HG02759 (cell line): ENCODE data around the gene ARRB2.
"Not testable (repeated sequence)": the region's sequence is repeated elsewhere in the genome, so short reads cannot be mapped to it uniquely, and the experiment has no call there.

Source experiments
- ATAC-seq: cut with Tn5 transposase; IDR thresholded peaks from one replicate; pipeline ENCODE4 v1.9.1; 2021; ENCODE audit warnings: mild to moderate bottlenecking, moderate library complexity; ENCODE audit not compliant: unreplicated experiment

Gene ARRB2

GRCh38 chr17:4709794-4710692 is at the start of gene ARRB2:
ARRB2 (plus strand) TSS chr17:4710632; CDS start chr17:4710722, 90 bp downstream.
- ATAC-seq: peak; percentile 87

- no peak for ATAC-seq
Observed at GRCh38 chr17:4663711-4664110, 46.7 kb upstream of the ARRB2 start.

GRCh38 chr17:4664230-4664629 is 46.2 kb upstream of the ARRB2 start:
- no peak for ATAC-seq

DNA sequence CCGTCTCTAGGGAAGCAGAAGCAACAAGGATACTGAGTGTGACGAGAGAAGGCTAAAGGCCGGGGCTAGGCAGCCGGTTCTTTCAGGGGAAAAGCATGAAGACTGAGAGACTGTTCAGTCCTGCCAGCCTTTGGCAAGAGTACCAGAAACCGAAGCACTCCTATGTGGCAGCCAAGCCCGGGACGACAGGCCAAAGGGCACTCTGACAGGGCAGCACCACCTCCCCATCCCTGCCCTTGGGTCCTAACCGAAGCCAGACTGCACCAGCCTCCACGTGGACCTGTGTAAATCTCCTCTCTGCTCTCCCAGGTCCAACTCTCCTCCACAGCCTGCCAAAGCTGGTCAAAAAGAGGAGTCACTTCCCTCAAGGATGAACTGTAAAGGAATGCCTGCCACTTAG is 45.4 kb upstream of the ARRB2 start:
- ATAC-seq: no peak

- no peak for ATAC-seq
Observed at GRCh38 chr17:4666296-4666695, 44.1 kb upstream of the ARRB2 start.

DNA sequence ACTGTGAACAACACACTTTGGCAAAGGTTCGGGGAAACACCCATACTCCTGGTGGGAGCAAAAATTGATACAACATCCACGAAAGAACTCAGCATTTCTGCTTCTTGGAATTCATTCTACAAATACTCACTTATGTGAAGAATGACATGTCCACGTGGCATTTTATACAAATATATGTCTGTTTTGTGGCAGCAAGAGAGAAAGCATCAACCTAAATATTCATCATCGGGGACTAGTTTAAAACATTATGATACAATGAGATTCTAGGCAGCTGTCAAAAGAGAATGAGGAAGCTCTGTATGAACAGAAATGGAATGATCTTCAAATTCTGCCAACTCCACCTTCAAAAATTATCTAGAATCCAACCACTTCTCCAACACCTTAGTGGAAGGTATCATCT is 43.3 kb upstream of the ARRB2 start:
- no peak for ATAC-seq

DNA sequence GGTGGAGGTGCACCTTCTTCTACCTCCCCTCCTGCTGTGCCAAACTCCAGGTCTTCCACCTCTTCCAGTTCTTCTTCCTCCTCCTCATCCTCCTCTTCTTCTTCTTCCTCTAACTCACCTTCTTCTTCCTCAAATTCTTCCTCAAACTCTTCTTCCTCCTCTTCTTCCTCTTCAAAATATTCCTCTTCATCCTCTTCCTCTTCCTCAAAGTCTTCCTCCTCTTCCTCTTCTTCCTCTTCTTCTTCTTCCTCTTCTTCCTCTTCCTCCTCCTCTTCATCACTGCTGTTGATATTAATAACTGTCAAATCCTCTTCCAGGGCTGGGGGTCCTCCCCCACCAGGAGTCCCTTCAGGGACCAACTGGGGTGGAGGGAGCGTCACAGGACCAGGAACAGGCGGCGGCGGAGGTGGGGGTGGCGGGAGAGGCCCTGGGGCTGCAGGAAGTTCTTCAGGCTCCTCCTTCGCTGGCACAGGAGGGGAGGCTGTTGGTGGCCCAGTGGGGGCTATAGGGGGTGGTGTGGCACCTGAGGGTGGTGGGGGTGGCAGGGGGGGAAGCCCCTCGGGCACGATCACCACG is 38.3 kb upstream of the ARRB2 start:
- no peak for ATAC-seq

- ATAC-seq: no peak
Observed at GRCh38 chr17:4672751-4673150, 37.7 kb upstream of the ARRB2 start.

DNA sequence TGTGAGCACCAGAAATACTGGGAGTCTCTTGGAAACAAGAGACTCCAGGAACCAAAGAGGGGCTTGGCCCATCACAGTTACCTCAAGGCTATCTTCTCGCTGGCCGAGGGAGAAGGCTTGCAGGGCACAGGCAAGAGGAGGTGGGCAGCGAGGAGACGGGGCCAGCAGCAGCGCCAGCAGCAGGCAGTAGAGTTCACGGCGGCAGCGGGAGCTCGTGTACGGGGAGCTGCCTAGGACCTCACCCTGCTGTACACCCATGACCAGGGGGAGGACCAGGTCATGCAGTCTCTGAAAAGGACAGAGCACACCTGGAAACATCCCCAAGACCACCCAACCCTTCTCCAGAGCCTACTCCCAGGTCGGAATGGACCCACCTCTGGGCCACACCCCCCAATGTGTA is 37.3 kb upstream of the ARRB2 start:
- no peak for ATAC-seq

- no peak for ATAC-seq
Observed at GRCh38 chr17:4673986-4674684, 36.3 kb upstream of the ARRB2 start.

DNA sequence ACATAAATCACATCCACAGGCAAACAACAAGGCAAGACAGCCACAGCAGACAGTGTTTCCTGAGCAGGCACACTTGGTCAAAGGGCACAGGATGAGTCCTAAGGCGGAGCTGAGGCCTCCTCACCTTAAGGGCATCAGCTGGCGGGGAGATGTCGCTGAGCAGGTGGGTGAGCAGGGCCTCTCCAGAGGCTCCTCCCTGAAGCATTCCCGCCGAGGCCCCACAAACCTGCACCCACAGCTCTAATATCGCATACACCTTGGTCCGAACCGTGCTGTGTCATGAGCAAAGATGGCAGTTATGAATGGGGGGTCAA is 35.8 kb upstream of the ARRB2 start:
- ATAC-seq: no peak

DNA sequence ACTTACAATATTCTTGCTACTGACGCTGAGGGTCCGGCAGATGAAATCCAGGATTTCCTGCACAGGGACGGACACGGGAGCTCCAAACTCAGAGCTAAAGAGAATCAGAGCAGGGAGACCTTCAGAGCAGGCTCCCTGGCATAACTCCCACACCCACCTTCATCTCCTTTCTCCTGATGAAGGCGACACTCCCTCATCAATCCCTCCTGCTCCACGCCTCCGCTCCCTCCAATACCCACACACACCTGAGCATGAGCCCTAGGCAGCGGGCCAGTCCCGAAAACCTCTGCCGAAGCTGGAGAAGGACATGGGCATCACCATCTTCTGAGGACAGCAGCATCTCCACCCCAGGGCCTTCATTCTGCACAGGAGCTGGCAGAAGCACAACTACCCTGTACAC is 34.6 kb upstream of the ARRB2 start:
- no peak for ATAC-seq

- no peak for ATAC-seq
Observed at GRCh38 chr17:4676791-4677190, 33.6 kb upstream of the ARRB2 start.

GRCh38 chr17:4678448-4679026 is 31.9 kb upstream of the ARRB2 start:
- no peak for ATAC-seq

DNA sequence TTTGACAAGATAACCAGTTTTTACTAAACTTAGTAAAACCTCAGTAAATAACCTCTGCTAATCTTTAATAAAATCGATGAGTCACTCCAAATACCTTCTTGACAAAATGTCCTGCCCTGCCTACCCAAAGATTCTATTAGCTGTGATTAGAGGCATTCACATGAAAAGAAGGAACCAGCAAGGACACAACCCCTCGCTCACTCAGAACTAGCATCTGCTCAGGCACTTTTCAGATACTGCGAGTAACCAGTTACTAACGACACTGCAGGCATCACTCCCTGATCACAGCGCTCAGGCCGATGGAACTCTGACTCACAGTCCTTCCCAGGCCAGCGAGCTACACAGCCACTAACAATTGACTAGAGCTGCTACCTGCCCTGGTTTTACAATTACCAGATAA is 30.8 kb upstream of the ARRB2 start:
- ATAC-seq: no peak

DNA sequence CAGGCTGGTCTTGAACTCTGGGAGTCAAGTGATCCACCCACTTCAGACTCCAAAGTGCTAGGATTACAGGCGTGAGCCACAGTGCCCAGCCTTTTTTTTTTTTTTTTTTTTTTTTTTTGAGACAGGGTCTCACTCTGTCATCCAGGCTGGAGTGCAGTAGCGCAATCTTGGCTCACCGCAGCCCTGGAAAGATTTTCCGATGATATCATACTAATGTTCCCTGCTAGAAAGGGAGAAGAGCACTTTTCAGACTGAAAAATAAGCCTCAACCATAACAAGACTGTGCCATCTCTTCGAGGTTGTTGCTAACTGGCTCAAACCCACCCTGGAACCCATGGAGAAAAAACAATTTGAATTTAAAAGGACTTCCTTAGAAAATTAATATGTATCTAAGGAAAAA is 26.7 kb upstream of the ARRB2 start:
- ATAC-seq: not testable (repeated sequence)

- not testable (repeated sequence) for ATAC-seq
Observed at GRCh38 chr17:4689872-4690271, 20.6 kb upstream of the ARRB2 start.

DNA sequence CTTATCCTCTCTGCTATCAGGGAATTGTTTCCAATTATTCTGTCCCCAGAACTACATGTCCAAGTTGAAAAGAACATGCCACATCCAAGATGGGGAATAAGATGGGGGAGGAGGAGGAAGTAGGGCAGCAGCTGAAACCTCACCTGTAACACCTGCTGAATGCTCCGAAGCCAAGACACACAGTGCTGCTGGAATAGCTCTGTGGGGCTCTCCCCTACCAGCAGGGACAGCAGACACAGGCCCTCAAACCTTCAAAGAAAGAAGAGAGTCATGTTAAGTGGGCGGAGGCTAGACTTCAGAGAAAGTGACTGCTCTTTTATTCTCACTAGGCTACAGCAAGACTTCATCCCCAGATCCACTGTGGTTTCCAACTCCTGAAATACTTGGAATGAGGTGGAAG is 19.7 kb upstream of the ARRB2 start:
- ATAC-seq: no peak

- ATAC-seq: no peak
Observed at GRCh38 chr17:4691686-4692085, 18.7 kb upstream of the ARRB2 start.

GRCh38 chr17:4693416-4693815 is 17.0 kb upstream of the ARRB2 start:
- no peak for ATAC-seq

- no peak for ATAC-seq
Observed at GRCh38 chr17:4696437-4696805, 14.0 kb upstream of the ARRB2 start.
